ENCODE results near the gene ADARB2. TPM values are rescaled to one million over a fixed set of nuclear protein-coding genes. Genes with fewer than 3 reads are reported as not detected.
A peak's percentile ranks its signal among the peaks of the same experiment; 100 is the strongest.

Gene ADARB2
- total RNA-seq, 1 donor from 2014 or later = 1.2 TPM

DNA sequence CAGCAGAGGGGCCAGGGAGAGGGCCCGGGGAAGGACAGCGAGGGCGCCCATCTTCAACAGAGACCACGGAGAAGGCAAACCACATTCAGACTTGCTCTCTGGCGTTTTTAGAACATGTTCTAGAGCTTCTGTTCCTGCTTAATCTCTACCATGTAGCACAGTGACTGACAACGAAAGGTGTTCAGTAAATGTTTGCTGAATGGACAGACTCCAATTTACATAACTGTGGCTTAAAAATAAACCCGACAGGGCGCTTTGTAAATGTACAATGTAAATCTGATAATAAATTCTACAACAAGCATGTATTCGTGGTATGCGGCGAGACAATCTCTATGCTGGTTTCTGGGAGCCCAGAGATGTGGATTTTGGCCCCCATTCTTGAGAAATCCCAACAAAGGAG is 10.5 kb downstream of the ADARB2 start:
- Histone ChIP-seq H3K27ac (no peak overlapping the region), H3K9me3 (no peaks in the 10 kb centered on the region), H3K4me1 (no peaks in the 10 kb centered on the region), H3K36me3 (no peaks in the 10 kb centered on the region), H3K4me3 (no peak overlapping the region), H3K27me3 (peaks cover 8% of the 10 kb centered on the region)
- DNase-seq = no peak
- intact Hi-C loops (cut with DNase I) = no loop called here
- ATAC-seq = no peak
- TF ChIP-seq CTCF (IDR thresholded peaks at IDR 0.05) = no peak

GRCh38 chr10:1724921-1725488 is 12.3 kb downstream of the ADARB2 start:
- ATAC-seq (no peak), DNase-seq (no peak)
- no peak overlapping the region for H3K4me3 ChIP-seq
- H3K4me1 ChIP-seq = no peaks in the 10 kb centered on the region
- no peaks in the 10 kb centered on the region for H3K36me3 ChIP-seq
- H3K9me3 ChIP-seq = no peaks in the 10 kb centered on the region
- peaks cover 8% of the 10 kb centered on the region for H3K27me3 ChIP-seq
- no peak for TF ChIP-seq CTCF (IDR thresholded peaks at IDR 0.05)
- intact Hi-C loops (cut with DNase I) = no loop called here
- H3K27ac ChIP-seq = no peak overlapping the region

GRCh38 chr10:1716839-1717238 is 20.5 kb downstream of the ADARB2 start:
- TF ChIP-seq CTCF (IDR thresholded peaks at IDR 0.05) = no peak
- Histone ChIP-seq H3K36me3 (no peaks in the 10 kb centered on the region), H3K27me3 (peaks cover 8% of the 10 kb centered on the region), H3K27ac (no peak overlapping the region), H3K9me3 (no peaks in the 10 kb centered on the region), H3K4me3 (no peak overlapping the region), H3K4me1 (no peaks in the 10 kb centered on the region)
- DNase-seq (no peak), ATAC-seq (no peak)
- intact Hi-C loops (cut with DNase I) = no loop called here

- Histone ChIP-seq H3K9me3 (no peaks in the 10 kb centered on the region), H3K4me3 (no peak overlapping the region), H3K27me3 (peaks cover 8% of the 10 kb centered on the region), H3K36me3 (no peaks in the 10 kb centered on the region), H3K4me1 (no peaks in the 10 kb centered on the region), H3K27ac (no peak overlapping the region)
- DNase-seq = no peak
- ATAC-seq = peak; percentile 77
- intact Hi-C loops (cut with DNase I) = no loop called here
- TF ChIP-seq CTCF (IDR thresholded peaks at IDR 0.05) = no peak
Observed at GRCh38 chr10:1715821-1716220, 21.5 kb downstream of the ADARB2 start.

DNA sequence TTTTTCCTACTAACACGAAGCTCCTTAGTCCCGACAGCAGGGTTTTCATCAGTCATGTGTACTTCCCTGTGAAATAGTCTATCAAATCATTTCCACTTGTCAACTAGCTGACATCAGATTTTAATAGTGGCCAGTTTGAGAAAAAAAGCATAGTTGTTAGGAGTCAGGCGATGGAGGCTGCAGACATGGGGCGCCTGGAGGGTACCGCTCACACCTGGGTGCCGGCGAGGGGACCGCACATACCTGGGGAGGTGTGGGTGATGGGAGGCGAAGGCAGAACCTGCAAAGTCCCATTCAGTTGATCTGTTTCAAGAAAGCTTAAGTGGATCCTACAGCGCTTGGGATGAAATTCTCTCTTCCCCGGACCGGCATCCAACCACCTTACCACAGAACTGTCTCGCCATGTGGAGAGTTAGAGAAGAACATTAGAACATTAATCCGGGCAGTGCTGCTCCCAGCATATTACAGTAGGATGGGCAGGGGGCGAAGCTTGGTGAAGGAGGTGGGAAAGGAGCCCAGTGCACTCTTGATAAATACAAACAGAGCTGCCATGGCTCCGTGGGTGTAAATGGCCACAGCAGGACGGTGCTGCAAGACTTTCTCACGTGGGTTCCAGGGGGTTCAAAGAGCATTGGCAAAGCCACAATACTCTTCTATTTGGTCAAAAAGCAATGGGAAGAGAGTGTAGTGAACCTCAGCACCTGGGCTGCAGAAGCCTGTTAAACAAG is 24.2 kb downstream of the ADARB2 start:
- Histone ChIP-seq H3K4me1 (no peaks in the 10 kb centered on the region), H3K4me3 (no peak overlapping the region), H3K27ac (no peak overlapping the region), H3K36me3 (no peaks in the 10 kb centered on the region), H3K9me3 (no peaks in the 10 kb centered on the region), H3K27me3 (peaks cover 8% of the 10 kb centered on the region)
- DNase-seq (no peak), ATAC-seq (no peak)
- TF ChIP-seq CTCF (IDR thresholded peaks at IDR 0.05) = no peak
- intact Hi-C loops (cut with DNase I) = no loop called here
